Measurements from ENCODE around the gene PYGM.

DNA sequence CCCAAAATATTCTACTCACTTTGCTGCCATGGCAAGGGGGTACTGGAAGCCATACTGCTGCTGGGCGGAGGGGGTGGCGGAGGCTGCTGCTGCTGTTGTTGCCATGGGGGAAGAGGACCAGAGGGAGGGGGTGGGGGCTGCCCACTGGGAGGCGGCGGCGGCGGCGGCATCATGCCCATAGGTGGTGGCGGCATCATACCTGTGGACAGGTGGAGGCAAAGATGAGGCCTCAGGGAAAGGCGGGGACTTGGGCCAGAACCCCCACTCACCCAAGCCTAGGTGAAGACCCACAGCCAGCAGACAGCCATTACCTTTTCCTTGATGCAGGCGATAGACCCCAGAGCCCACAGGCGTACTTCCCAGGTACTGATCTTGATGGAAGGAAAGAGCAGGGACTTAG, 7.1 kb upstream of the PYGM start:
- no peak for TF ChIP-seq POLR2AphosphoS5 (IDR thresholded peaks at IDR 0.05; ENCODE audit: low read depth)
- TF ChIP-seq, protein P1, sequence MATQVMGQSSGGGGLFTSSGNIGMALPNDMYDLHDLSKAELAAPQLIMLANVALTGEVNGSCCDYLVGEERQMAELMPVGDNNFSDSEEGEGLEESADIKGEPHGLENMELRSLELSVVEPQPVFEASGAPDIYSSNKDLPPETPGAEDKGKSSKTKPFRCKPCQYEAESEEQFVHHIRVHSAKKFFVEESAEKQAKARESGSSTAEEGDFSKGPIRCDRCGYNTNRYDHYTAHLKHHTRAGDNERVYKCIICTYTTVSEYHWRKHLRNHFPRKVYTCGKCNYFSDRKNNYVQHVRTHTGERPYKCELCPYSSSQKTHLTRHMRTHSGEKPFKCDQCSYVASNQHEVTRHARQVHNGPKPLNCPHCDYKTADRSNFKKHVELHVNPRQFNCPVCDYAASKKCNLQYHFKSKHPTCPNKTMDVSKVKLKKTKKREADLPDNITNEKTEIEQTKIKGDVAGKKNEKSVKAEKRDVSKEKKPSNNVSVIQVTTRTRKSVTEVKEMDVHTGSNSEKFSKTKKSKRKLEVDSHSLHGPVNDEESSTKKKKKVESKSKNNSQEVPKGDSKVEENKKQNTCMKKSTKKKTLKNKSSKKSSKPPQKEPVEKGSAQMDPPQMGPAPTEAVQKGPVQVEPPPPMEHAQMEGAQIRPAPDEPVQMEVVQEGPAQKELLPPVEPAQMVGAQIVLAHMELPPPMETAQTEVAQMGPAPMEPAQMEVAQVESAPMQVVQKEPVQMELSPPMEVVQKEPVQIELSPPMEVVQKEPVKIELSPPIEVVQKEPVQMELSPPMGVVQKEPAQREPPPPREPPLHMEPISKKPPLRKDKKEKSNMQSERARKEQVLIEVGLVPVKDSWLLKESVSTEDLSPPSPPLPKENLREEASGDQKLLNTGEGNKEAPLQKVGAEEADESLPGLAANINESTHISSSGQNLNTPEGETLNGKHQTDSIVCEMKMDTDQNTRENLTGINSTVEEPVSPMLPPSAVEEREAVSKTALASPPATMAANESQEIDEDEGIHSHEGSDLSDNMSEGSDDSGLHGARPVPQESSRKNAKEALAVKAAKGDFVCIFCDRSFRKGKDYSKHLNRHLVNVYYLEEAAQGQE (IDR thresholded peaks at IDR 0.05; ENCODE audit: unreplicated experiment): no peak
- TF ChIP-seq, protein P2, sequence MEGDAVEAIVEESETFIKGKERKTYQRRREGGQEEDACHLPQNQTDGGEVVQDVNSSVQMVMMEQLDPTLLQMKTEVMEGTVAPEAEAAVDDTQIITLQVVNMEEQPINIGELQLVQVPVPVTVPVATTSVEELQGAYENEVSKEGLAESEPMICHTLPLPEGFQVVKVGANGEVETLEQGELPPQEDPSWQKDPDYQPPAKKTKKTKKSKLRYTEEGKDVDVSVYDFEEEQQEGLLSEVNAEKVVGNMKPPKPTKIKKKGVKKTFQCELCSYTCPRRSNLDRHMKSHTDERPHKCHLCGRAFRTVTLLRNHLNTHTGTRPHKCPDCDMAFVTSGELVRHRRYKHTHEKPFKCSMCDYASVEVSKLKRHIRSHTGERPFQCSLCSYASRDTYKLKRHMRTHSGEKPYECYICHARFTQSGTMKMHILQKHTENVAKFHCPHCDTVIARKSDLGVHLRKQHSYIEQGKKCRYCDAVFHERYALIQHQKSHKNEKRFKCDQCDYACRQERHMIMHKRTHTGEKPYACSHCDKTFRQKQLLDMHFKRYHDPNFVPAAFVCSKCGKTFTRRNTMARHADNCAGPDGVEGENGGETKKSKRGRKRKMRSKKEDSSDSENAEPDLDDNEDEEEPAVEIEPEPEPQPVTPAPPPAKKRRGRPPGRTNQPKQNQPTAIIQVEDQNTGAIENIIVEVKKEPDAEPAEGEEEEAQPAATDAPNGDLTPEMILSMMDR (conservative IDR thresholded peaks at IDR 0.05; ENCODE audit: low read depth in 2 of 2): no peak
- no peak for TF ChIP-seq CREB1 (CRISPR knock-in tag; IDR thresholded peaks at IDR 0.05; ENCODE audit: low read depth)
- TF ChIP-seq EZH2 (IDR thresholded peaks at IDR 0.05; ENCODE audit: low read depth, unreplicated experiment): no peak
- TF ChIP-seq NANOG (IDR thresholded peaks at IDR 0.05; ENCODE audit: borderline replicate concordance): no peak
- TF ChIP-seq JUNB (IDR thresholded peaks at IDR 0.05; ENCODE audit: unreplicated experiment): no peak
- no peak for TF ChIP-seq EZH2phosphoT487 (IDR thresholded peaks at IDR 0.05; ENCODE audit: unreplicated experiment)
- no peak for TF ChIP-seq STAT1 (IDR thresholded peaks at IDR 0.05; ENCODE audit: unreplicated experiment)
- no peak for TF ChIP-seq ZNF114 (CRISPR knock-in tag; IDR thresholded peaks at IDR 0.05)
- TF ChIP-seq, protein P3, sequence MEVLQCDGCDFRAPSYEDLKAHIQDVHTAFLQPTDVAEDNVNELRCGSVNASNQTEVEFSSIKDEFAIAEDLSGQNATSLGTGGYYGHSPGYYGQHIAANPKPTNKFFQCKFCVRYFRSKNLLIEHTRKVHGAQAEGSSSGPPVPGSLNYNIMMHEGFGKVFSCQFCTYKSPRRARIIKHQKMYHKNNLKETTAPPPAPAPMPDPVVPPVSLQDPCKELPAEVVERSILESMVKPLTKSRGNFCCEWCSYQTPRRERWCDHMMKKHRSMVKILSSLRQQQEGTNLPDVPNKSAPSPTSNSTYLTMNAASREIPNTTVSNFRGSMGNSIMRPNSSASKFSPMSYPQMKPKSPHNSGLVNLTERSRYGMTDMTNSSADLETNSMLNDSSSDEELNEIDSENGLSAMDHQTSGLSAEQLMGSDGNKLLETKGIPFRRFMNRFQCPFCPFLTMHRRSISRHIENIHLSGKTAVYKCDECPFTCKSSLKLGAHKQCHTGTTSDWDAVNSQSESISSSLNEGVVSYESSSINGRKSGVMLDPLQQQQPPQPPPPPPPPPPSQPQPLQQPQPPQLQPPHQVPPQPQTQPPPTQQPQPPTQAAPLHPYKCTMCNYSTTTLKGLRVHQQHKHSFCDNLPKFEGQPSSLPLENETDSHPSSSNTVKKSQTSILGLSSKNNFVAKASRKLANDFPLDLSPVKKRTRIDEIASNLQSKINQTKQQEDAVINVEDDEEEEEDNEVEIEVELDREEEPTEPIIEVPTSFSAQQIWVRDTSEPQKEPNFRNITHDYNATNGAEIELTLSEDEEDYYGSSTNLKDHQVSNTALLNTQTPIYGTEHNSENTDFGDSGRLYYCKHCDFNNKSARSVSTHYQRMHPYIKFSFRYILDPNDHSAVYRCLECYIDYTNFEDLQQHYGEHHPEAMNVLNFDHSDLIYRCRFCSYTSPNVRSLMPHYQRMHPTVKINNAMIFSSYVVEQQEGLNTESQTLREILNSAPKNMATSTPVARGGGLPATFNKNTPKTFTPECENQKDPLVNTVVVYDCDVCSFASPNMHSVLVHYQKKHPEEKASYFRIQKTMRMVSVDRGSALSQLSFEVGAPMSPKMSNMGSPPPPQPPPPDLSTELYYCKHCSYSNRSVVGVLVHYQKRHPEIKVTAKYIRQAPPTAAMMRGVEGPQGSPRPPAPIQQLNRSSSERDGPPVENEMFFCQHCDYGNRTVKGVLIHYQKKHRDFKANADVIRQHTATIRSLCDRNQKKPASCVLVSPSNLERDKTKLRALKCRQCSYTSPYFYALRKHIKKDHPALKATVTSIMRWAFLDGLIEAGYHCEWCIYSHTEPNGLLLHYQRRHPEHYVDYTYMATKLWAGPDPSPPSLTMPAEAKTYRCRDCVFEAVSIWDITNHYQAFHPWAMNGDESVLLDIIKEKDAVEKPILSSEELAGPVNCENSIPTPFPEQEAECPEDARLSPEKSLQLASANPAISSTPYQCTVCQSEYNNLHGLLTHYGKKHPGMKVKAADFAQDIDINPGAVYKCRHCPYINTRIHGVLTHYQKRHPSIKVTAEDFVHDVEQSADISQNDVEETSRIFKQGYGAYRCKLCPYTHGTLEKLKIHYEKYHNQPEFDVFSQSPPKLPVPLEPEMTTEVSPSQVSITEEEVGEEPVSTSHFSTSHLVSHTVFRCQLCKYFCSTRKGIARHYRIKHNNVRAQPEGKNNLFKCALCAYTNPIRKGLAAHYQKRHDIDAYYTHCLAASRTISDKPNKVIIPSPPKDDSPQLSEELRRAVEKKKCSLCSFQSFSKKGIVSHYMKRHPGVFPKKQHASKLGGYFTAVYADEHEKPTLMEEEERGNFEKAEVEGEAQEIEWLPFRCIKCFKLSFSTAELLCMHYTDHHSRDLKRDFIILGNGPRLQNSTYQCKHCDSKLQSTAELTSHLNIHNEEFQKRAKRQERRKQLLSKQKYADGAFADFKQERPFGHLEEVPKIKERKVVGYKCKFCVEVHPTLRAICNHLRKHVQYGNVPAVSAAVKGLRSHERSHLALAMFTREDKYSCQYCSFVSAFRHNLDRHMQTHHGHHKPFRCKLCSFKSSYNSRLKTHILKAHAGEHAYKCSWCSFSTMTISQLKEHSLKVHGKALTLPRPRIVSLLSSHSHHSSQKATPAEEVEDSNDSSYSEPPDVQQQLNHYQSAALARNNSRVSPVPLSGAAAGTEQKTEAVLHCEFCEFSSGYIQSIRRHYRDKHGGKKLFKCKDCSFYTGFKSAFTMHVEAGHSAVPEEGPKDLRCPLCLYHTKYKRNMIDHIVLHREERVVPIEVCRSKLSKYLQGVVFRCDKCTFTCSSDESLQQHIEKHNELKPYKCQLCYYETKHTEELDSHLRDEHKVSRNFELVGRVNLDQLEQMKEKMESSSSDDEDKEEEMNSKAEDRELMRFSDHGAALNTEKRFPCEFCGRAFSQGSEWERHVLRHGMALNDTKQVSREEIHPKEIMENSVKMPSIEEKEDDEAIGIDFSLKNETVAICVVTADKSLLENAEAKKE (CRISPR knock-in tag; IDR thresholded peaks at IDR 0.05): no peak

Data from GM23338 (cell line).